ENCODE results near the gene INF2.

- TF ChIP-seq CTCF (conservative IDR thresholded peaks at IDR 0.05; ENCODE audit: low read depth, low read length), result no peak
- TF ChIP-seq EZH2 (IDR thresholded peaks at IDR 0.05; ENCODE audit: borderline replicate concordance, low read depth, low read length, poor library complexity, severe bottlenecking), result no peak
These were observed 3.0 kb downstream of the INF2 start for GRCh38 chr14:104692261-104692938.
